Adrenal gland (tissue), 12 donors: ENCODE measurements around the gene NSD1. TPM values are rescaled to one million over a fixed set of nuclear protein-coding genes. Genes with fewer than 3 reads are reported as not detected.

Source experiments
- DNase-seq, 7 donors: peaks; one replicate each; pipeline ENCODE4 v3.0.0-alpha.2; 2019 to 2020
- H3K27ac ChIP-seq, 5 donors: fragments of 200-600 bp; sonication (generic) in 4 of 5; 1 replicate in 3 of 5; 2 replicates in 2 of 5; pipeline versions ENCODE4 v1.5.1 to v1.8.0; 2016 to 2020; ENCODE audit warnings: mild to moderate bottlenecking in 1 of 5
- H3K27me3 ChIP-seq: fragments of 200-600 bp; 2 replicates; pipeline ENCODE4 v1.8.0; 2021
- H3K36me3 ChIP-seq, 2 donors: fragments of 200-600 bp; replicated peaks in 1 of 2; 1 replicate in 1 of 2; 2 replicates in 1 of 2; pipeline versions ENCODE4 v1.5.1 to v1.8.0; 2018 to 2022
- H3K4me1 ChIP-seq, 2 donors: fragments of 200-600 bp; replicated peaks in 1 of 2; 1 replicate in 1 of 2; 2 replicates in 1 of 2; pipeline versions ENCODE4 v1.5.1 to v1.8.0; 2018 to 2021
- H3K4me3 ChIP-seq, 4 donors: fragments of 200-600 bp; sonication (generic) in 3 of 4; one replicate each; pipeline ENCODE4 v1.5.1; 2016 to 2018
- H3K9me3 ChIP-seq, 3 donors: fragments of 200-600 bp; sonication (generic) in 1 of 3; replicated peaks in 1 of 3; 1 replicate in 2 of 3; 2 replicates in 1 of 3; pipeline versions ENCODE4 v1.5.1 to v1.8.0; 2016 to 2021
- POLR2A ChIP-seq, 2 donors: fragments of 450-650 bp; IDR thresholded peaks; one replicate each; pipeline ENCODE4 v1.6.1; 2017; ENCODE audit warnings: antibody characterized with exemption in 2 of 2, mild to moderate bottlenecking in 2 of 2, moderate library complexity in 1 of 2
- WGBS, 4 donors: extraction: QIAGEN DNeasy Blood & Tissue Kit in 2 of 4; methylation state at CpG; one replicate each; pipeline versions ENCODE4 v1.1.5 to v1.1.7; 2013 to 2017; 5-methylcytosine and 5-hydroxymethylcytosine counted together
- intact Hi-C, 2 donors: fragments of 100-400 bp; cut with DNase I; formaldehyde crosslinking; loops; one replicate each; pipeline versions ENCODE4 v1.14.1 to v1.15.0; 2022 to 2023
- polyA plus RNA-seq, 3 donors: library from polyadenylated mRNA; stranded (reverse); fragments of 200-250 nt in 2 of 3; fragments of 350-450 nt in 1 of 3; fragmentation: Illumina TruSeq in 1 of 3; extraction: RNeasy Lipid Tissue Mini Kit (QIAGEN cat#74804) in 1 of 3; gene quantifications; one replicate each; pipeline ENCODE4 v1.2.3, GENCODE V29; 2013 to 2014
- total RNA-seq, 9 donors: library from RNA; depleted of rRNA in 4 of 9; stranded (reverse); fragments of >200 nt in 4 of 9; fragments of 120-200 nt in 1 of 9; fragmentation: NEBNext Ultra II Directional in 1 of 9; extraction: Animal tissue kit (Norgen Biotek cat#: 25700) in 1 of 9; gene quantifications; one replicate each; pipeline versions ENCODE4 v1.1.0 to v1.2.4, GENCODE V29; 2013 to 2023
- TF ChIP-seq, protein P1 (sequence below), 6 experiments: fragments of 450-650 bp in 4 of 6; fragments of 200-600 bp in 2 of 6; sonication (generic) in 1 of 6; IDR thresholded peaks; 1 replicate in 5 of 6; 2 replicates in 1 of 6; pipeline versions ENCODE4 v1.5.1 to v1.8.0; 2016 to 2021; ENCODE audit warnings: antibody characterized with exemption in 6 of 6, mild to moderate bottlenecking in 2 of 6, moderate library complexity in 1 of 6
- donor health status: healthy with polysubstance abuse.
- donor health status: Bipolar disorder and iron deficiency.
- donor health status: DM: yes; HTN: yes; CAD: no.
- donor health status: DM: no; HTN: no; CAD: no.
- donor health status: DM: no; HTN: no; CAD: no.
- donor health status: DM: yes; HTN: yes; CAD: no.

Gene NSD1
- total and polyA plus RNA-seq, 12 donors, result 6.4 to 73.9 (median 44.3) TPM

DNA sequence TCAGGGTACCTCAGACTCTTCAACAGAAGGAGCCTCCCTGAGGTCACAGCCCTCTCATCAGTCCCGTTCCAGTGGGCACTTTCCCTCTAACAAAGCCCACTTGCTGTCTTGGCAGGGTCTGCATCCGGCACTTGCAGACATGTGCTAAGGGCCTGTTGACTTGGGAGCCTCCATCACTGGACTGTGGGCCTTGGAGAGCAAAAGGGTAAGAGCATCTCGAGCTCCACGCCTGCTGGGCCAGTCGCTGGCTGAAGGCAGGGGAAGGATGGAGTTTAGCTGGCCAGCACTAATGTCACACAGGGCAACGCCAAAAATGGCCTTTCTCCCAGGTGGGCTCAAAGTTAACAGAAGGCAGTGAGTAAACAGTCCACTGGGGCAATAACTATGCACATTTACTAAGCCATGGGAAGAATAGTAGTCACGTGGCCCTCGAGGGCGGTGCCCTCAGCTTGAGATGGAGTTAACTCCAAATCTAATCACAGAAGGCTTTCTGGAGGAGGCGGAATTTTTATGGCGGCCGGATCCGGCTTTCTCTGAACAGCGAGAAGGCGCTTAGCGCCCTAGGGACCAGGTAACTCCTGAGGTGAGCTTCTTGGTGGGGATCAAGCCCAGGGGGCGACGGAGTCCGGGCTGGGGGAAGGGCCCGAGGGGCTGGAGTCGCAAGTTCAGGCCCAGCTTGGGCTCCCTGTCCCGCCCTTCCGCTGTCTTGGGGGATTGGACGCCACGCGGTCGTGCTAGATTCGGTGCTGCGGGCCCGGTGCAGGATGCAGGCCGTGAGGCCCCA is 2.0 kb upstream of the NSD1 start:
- Histone ChIP-seq H3K4me3 (no peak overlapping the region), H3K27me3 (no peaks in the 10 kb centered on the region), H3K4me1 (peaks cover 17 to 27% of the 10 kb centered on the region in 2 donors), H3K9me3 (no peaks in the 10 kb centered on the region), H3K36me3 (peaks cover 0 to 11% of the 10 kb centered on the region in 2 donors), H3K27ac (peak overlapping the region in 3 of 5 donors; percentile 80 to 95 (median 94))
- WGBS, 4 donors, result 86 to 89% (median 87%) methylated on average over 6 to 31 of the region's 31 CpGs
- peak in 1 of 7 donors; percentile 20 for DNase-seq
- intact Hi-C loops, result loop anchor here in 1 of 2 donors (10.0 kb wide), 1 partner anchor 173 kb away; the partner anchor contains the start of genes PRELID1 and RAB24
- TF ChIP-seq POLR2A (IDR thresholded peaks at IDR 0.05), result no peak
- TF ChIP-seq, protein P1, sequence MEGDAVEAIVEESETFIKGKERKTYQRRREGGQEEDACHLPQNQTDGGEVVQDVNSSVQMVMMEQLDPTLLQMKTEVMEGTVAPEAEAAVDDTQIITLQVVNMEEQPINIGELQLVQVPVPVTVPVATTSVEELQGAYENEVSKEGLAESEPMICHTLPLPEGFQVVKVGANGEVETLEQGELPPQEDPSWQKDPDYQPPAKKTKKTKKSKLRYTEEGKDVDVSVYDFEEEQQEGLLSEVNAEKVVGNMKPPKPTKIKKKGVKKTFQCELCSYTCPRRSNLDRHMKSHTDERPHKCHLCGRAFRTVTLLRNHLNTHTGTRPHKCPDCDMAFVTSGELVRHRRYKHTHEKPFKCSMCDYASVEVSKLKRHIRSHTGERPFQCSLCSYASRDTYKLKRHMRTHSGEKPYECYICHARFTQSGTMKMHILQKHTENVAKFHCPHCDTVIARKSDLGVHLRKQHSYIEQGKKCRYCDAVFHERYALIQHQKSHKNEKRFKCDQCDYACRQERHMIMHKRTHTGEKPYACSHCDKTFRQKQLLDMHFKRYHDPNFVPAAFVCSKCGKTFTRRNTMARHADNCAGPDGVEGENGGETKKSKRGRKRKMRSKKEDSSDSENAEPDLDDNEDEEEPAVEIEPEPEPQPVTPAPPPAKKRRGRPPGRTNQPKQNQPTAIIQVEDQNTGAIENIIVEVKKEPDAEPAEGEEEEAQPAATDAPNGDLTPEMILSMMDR (IDR thresholded peaks at IDR 0.05), result no peak

DNA sequence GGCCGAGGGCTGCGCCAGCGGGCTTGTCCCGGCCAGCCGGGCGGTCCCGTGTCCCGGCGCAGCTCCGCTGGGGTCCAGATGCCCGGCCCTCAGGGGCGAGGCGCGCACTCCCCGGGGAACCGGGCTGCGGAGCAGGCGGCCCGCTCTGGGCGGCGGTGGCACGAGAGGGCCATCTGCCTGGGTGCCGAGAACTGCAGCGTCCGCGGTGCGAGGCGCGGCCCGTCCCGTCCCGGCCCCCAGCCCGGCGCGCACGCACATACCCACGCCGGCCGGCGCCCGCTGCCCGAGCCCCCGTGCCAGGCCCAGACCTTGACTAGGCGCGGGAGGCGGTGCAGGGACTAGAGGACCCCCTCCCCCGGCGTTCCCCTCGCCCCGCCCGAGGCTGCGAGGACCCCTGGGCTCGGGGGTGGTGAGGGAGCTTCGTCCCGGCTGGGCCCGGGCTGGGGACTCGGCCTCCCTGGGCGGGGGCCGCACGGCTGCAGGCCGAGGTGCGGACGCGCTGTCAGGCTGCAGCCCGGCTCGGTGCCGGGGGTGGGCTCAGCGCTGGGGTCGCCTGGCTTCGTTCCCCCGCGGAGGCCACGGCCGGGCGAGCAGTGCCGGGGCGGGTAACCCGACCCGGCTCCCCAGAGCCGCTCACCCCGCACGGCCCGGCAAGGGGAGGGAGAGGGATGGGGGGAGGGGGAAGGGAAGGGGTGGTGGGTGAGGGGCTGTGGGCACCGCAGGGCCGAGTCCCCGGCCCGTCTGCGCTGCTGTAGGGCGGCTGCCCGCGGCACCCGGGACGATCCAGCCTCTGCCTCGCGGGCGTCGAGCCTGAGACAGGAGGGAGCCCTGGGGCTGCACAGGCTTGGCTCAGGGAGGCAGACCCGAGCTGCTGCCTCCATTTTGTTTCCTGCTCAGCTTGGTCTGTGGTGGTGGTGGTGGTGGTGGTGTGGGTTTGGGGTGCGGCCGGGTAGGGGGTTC is 1.2 kb upstream of the NSD1 start:
- peak overlapping the region in 4 of 5 donors; percentile 80 to 95 (median 92) for H3K27ac ChIP-seq
- peaks cover 0 to 11% of the 10 kb centered on the region in 2 donors for H3K36me3 ChIP-seq
- WGBS, 4 donors, result 40 to 58% (median 53%) methylated on average over 10 to 100 of the region's 100 CpGs; no CpG with 5 or more reads in 1 of the 4 donors
- TF ChIP-seq POLR2A (IDR thresholded peaks at IDR 0.05), result no peak
- TF ChIP-seq, protein P1 (IDR thresholded peaks at IDR 0.05), result no peak
- intact Hi-C loops, result loop anchor here in 1 of 2 donors (10.0 kb wide), 1 partner anchor 172 kb away; the partner anchor contains the start of genes PRELID1 and RAB24
- peak overlapping the region in 1 of 4 donors; percentile 73 for H3K4me3 ChIP-seq
- no peaks in the 10 kb centered on the region for H3K9me3 ChIP-seq
- peaks cover 26 to 36% of the 10 kb centered on the region in 2 donors for H3K4me1 ChIP-seq
- DNase-seq, result peak in 1 of 7 donors; percentile 44
- no peaks in the 10 kb centered on the region for H3K27me3 ChIP-seq

DNA sequence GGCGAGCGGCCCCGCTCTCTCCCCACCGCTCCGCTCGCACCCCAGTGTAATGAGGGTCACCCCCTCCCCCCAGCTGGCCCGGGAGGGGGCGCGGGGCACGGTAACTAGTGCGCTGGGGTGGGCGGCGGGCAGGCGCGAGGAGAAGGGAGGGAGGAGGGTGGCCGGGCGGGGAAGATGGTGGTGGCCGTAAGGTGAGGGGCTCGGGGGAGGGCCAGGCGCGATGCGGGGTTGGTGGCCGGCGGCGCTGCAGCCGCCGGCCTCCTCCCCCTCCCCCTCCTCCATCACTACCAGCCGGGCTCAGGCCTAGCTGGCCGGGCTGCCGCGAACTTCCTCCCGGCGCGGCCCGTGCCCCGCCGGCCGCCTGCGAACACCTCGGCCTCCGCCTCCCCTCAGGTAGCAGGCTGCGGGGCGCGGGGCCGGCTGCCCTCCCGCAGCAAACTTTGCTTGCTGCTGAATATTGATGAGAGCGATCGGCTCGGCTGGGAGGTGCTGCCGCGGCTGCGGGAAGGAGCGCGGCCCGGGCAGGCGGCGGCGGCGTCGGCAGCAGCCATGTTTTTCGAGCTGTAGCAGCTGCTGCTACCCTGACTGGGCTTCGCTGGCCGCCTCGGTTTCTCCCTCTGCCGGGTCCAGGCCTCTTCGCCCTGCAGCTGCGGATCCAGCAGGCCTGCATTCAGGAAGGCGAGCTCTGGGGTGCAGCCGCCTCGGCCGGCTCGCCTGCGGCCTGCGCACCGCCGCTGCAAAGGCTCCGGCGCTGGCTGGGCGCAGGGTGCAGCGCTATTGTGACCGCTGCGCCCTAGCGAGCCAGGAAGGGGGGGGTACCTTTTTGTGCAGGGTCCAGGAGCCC is 502 bp downstream of the NSD1 start:
- 0 to 1% (median 0%) methylated on average over 5 to 83 of the region's 83 CpGs; no CpG with 5 or more reads in 1 of the 4 donors for whole genome bisulfite sequencing, 4 donors
- H3K27ac ChIP-seq, result peak overlapping the region; percentile 39 to 95 (median 89)
- H3K4me3 ChIP-seq, result peak overlapping the region; percentile 33 to 73 (median 50)
- peaks cover 27 to 51% of the 10 kb centered on the region in 2 donors for H3K4me1 ChIP-seq
- no peaks in the 10 kb centered on the region for H3K27me3 ChIP-seq
- peaks cover 0 to 20% of the 10 kb centered on the region in 2 donors for H3K36me3 ChIP-seq
- intact Hi-C loops, result loop anchor here in 1 of 2 donors (10.0 kb wide), 1 partner anchor 171 kb away; the partner anchor contains the start of genes PRELID1 and RAB24
- DNase-seq, result peak; percentile 42 to 66 (median 61)
- TF ChIP-seq, protein P1 (IDR thresholded peaks at IDR 0.05), result no peak
- peak in 1 of 2 donors; percentile 31 for TF ChIP-seq POLR2A (IDR thresholded peaks at IDR 0.05)
- H3K9me3 ChIP-seq, result no peaks in the 10 kb centered on the region
